ENCODE data around the gene METTL16. TPM values are rescaled to one million over a fixed set of nuclear protein-coding genes. Genes with fewer than 3 reads are reported as not detected.

METTL16 gene
- total and polyA plus RNA-seq, 9 of the 15 experiments (the other 6 are each of a cell fraction or from before 2014, with no cell fraction given), result 12.1 to 30.5 (median 19.8) TPM

DNA sequence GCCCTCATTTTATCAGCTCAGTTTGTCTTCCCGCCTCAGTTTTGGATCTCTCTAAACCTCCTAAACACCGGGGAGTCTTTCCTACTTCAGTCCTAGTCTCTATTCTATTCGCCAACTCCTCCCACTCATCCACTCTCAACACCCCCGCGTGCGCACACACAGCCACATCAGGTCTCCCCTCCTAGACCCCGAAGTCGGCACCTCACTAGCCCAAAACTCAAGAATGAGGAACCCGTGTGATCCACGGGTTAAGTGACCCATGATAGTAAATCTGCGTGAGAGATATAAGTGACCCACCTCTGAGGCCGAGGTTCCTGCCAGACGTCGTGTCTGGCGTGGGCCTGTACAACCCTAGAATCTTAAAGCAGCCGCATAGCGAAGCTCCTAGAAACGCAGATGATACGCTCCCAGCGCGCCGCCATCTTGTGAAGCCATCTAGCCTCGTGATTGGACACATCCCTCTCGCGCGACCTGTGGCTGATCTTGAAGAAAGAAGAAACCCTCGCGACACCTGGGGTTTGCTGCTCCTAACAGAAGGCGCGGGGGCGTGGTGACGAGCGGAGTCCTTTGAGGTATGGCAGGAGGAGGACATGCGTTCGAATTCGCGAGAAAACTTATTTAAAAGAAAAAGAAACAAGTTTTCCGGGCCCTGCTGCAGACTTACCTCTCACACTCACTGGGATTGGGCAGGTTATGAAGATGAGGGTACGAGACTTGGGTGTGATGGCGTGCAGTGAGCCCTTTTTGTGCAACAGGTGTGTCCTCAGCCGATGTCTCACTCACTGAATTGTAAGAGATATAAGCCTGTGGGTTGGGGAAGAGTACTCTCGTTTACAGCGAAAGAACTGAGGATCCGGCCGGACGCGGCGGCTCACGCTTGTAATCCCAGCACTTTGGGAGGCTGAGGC is at the start of gene METTL16 (continued):
- TF ChIP-seq, protein P1, sequence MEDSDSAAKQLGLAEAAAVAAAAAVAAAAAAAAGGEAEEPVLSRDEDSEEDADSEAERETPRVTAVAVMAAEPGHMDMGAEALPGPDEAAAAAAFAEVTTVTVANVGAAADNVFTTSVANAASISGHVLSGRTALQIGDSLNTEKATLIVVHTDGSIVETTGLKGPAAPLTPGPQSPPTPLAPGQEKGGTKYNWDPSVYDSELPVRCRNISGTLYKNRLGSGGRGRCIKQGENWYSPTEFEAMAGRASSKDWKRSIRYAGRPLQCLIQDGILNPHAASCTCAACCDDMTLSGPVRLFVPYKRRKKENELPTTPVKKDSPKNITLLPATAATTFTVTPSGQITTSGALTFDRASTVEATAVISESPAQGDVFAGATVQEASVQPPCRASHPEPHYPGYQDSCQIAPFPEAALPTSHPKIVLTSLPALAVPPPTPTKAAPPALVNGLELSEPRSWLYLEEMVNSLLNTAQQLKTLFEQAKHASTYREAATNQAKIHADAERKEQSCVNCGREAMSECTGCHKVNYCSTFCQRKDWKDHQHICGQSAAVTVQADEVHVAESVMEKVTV (CRISPR knock-in tag; IDR thresholded peaks at IDR 0.05), result no peak
- peak; percentile 85 for TF ChIP-seq SUPT5H (IDR thresholded peaks at IDR 0.05)
- TF ChIP-seq, protein P2, sequence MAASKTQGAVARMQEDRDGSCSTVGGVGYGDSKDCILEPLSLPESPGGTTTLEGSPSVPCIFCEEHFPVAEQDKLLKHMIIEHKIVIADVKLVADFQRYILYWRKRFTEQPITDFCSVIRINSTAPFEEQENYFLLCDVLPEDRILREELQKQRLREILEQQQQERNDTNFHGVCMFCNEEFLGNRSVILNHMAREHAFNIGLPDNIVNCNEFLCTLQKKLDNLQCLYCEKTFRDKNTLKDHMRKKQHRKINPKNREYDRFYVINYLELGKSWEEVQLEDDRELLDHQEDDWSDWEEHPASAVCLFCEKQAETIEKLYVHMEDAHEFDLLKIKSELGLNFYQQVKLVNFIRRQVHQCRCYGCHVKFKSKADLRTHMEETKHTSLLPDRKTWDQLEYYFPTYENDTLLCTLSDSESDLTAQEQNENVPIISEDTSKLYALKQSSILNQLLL (CRISPR knock-in tag; IDR thresholded peaks at IDR 0.05; ENCODE audit: borderline replicate concordance), result no peak
- no peak for TF ChIP-seq NFE2L1 (tag; IDR thresholded peaks at IDR 0.05; ENCODE audit: borderline replicate concordance, low read depth)
- peak; percentile 86 for TF ChIP-seq EP400 (IDR thresholded peaks at IDR 0.05)
- TF ChIP-seq, protein P3, sequence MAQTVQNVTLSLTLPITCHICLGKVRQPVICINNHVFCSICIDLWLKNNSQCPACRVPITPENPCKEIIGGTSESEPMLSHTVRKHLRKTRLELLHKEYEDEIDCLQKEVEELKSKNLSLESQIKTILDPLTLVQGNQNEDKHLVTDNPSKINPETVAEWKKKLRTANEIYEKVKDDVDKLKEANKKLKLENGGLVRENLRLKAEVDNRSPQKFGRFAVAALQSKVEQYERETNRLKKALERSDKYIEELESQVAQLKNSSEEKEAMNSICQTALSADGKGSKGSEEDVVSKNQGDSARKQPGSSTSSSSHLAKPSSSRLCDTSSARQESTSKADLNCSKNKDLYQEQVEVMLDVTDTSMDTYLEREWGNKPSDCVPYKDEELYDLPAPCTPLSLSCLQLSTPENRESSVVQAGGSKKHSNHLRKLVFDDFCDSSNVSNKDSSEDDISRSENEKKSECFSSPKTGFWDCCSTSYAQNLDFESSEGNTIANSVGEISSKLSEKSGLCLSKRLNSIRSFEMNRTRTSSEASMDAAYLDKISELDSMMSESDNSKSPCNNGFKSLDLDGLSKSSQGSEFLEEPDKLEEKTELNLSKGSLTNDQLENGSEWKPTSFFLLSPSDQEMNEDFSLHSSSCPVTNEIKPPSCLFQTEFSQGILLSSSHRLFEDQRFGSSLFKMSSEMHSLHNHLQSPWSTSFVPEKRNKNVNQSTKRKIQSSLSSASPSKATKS (CRISPR knock-in tag; IDR thresholded peaks at IDR 0.05), result no peak
- peak; percentile 88 for TF ChIP-seq POLR2A (conservative IDR thresholded peaks at IDR 0.05)
- TF ChIP-seq ELF1 (tag; IDR thresholded peaks at IDR 0.05), result no peak
- no peak for TF ChIP-seq TEAD1 (CRISPR knock-in tag; IDR thresholded peaks at IDR 0.05)
- no peak for TF ChIP-seq ZNF780A (CRISPR knock-in tag; IDR thresholded peaks at IDR 0.05)
- no peak for TF ChIP-seq BRF1 (IDR thresholded peaks at IDR 0.05; ENCODE audit: borderline replicate concordance, extremely low read depth, insufficient read length)
- TF ChIP-seq BCOR (IDR thresholded peaks at IDR 0.05), result no peak
- no peak for TF ChIP-seq CBFA2T3 (IDR thresholded peaks at IDR 0.05)
- TF ChIP-seq, protein P4, sequence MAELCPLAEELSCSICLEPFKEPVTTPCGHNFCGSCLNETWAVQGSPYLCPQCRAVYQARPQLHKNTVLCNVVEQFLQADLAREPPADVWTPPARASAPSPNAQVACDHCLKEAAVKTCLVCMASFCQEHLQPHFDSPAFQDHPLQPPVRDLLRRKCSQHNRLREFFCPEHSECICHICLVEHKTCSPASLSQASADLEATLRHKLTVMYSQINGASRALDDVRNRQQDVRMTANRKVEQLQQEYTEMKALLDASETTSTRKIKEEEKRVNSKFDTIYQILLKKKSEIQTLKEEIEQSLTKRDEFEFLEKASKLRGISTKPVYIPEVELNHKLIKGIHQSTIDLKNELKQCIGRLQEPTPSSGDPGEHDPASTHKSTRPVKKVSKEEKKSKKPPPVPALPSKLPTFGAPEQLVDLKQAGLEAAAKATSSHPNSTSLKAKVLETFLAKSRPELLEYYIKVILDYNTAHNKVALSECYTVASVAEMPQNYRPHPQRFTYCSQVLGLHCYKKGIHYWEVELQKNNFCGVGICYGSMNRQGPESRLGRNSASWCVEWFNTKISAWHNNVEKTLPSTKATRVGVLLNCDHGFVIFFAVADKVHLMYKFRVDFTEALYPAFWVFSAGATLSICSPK (IDR thresholded peaks at IDR 0.05; ENCODE audit: borderline replicate concordance), result no peak
- TF ChIP-seq RB1 (IDR thresholded peaks at IDR 0.05; ENCODE audit: low read depth), result no peak
- TF ChIP-seq PCBP2 (IDR thresholded peaks at IDR 0.05; ENCODE audit: low read depth, low read length, poor library complexity, severe bottlenecking), result no peak
- TF ChIP-seq, protein P5, sequence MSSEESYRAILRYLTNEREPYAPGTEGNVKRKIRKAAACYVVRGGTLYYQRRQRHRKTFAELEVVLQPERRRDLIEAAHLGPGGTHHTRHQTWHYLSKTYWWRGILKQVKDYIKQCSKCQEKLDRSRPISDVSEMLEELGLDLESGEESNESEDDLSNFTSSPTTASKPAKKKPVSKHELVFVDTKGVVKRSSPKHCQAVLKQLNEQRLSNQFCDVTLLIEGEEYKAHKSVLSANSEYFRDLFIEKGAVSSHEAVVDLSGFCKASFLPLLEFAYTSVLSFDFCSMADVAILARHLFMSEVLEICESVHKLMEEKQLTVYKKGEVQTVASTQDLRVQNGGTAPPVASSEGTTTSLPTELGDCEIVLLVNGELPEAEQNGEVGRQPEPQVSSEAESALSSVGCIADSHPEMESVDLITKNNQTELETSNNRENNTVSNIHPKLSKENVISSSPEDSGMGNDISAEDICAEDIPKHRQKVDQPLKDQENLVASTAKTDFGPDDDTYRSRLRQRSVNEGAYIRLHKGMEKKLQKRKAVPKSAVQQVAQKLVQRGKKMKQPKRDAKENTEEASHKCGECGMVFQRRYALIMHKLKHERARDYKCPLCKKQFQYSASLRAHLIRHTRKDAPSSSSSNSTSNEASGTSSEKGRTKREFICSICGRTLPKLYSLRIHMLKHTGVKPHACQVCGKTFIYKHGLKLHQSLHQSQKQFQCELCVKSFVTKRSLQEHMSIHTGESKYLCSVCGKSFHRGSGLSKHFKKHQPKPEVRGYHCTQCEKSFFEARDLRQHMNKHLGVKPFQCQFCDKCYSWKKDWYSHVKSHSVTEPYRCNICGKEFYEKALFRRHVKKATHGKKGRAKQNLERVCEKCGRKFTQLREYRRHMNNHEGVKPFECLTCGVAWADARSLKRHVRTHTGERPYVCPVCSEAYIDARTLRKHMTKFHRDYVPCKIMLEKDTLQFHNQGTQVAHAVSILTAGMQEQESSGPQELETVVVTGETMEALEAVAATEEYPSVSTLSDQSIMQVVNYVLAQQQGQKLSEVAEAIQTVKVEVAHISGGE (CRISPR knock-in tag; IDR thresholded peaks at IDR 0.05), result no peak

Measured in K562 (cell line).